K562 (cell line): Measurements from ENCODE around the gene ELOVL2. TPM values are rescaled to one million over a fixed set of nuclear protein-coding genes. Genes with fewer than 3 reads are reported as not detected.
A peak's percentile ranks its signal among the peaks of the same experiment; 100 is the strongest.

Experiments used
- ATAC-seq: fragments of 200-7000 bp; cut with Tn5 transposase; 3 replicates; pipeline ENCODE4 v1.9.1; 2020; ENCODE audit warnings: moderate library complexity
- BruUV-seq: library from RNA; stranded (reverse); fragments of 400-500 nt; replicated peaks from 2 replicates; lab custom pipeline; 2021; lab: Mats Ljungman, UMichigan
- CTCF ChIA-PET: fragments of 300-600 bp; formaldehyde crosslinking; extraction: SDS; loops from one replicate; lab custom pipeline; 2021; ENCODE audit warnings: low intra/inter-chr PET ratio; lab: Yijun Ruan, JAX
- POLR2A ChIA-PET: fragments of 300-600, 350-650 bp; sonication (Branson Sonifier 250); formaldehyde crosslinking; extraction: SDS; loops from one replicate; lab custom pipeline; 2021; ENCODE audit warnings: antibody characterized with exemption, inconsistent platforms; lab: Yijun Ruan, JAX
- DNase-seq, 4 experiments: peaks; one replicate each; pipeline versions ENCODE4 v3.0.0 to v3.0.0-alpha.2; 2011 to 2018; ENCODE audit warnings: low spot score in 3 of 4, mixed read lengths in 3 of 4; ENCODE audit errors: extremely low read depth in 1 of 4
- FAIRE-seq: peaks from 2 replicates; lab custom pipeline; 2011; peaks lifted over from hg19 to GRCh38; lab: Jason Lieb, UNC
- H2AFZ ChIP-seq: 2 replicates; pipeline ENCODE4 v1.6.0; 2011; ENCODE audit warnings: low read depth, low read length, control low read depth, inconsistent platforms
- H3K27ac ChIP-seq: fragments of 200-600 bp; 3 replicates; pipeline ENCODE4 v1.8.0; 2011; ENCODE audit warnings: low read depth, mild to moderate bottlenecking, control low read depth, inconsistent platforms, low read length, moderate library complexity, mixed read lengths; ENCODE audit errors: extremely low read depth
- H3K27me3 ChIP-seq, 2 experiments: fragments of 300-600 bp in 1 of 2; 2 replicates in 1 of 2; 3 replicates in 1 of 2; pipeline versions ENCODE4 v1.6.0 to v1.8.0; 2011; ENCODE audit warnings: inconsistent platforms in 2 of 2, low read length in 2 of 2, mild to moderate bottlenecking in 1 of 2, mixed read lengths in 1 of 2, moderate library complexity in 1 of 2; ENCODE audit not compliant: control insufficient read depth in 2 of 2, insufficient read depth in 2 of 2
- H3K36me3 ChIP-seq: fragments of 300-600 bp; 3 replicates; pipeline ENCODE4 v1.8.0; 2011; ENCODE audit warnings: mild to moderate bottlenecking, low read length, inconsistent platforms; ENCODE audit not compliant: control insufficient read depth, insufficient read depth
- H3K4me1 ChIP-seq, 2 experiments: fragments of 200-600 bp in 1 of 2; replicated peaks in 1 of 2; 2 replicates in 1 of 2; 3 replicates in 1 of 2; pipeline versions ENCODE4 v1.5.1 to v1.8.0; 2011; ENCODE audit warnings: inconsistent platforms in 2 of 2, low read length in 2 of 2, mild to moderate bottlenecking in 1 of 2, mixed read lengths in 1 of 2, moderate library complexity in 1 of 2; ENCODE audit not compliant: control insufficient read depth in 2 of 2, insufficient read depth in 2 of 2
- H3K4me2 ChIP-seq: 2 replicates; pipeline ENCODE4 v1.6.1; 2011; ENCODE audit warnings: low read length, control low read depth, inconsistent platforms, mixed read lengths; ENCODE audit not compliant: insufficient read depth
- H3K4me3 ChIP-seq: fragments of 200-600 bp; sonication (generic), shearing (Covaris generic); 2 replicates; pipeline ENCODE4 v1.5.1; 2016; ENCODE audit warnings: control low read depth, inconsistent platforms
- H3K79me2 ChIP-seq: fragments of 200-600 bp; 3 replicates; pipeline ENCODE4 v1.8.0; 2011; ENCODE audit warnings: low read length, inconsistent platforms; ENCODE audit not compliant: control insufficient read depth, insufficient read depth
- H3K9ac ChIP-seq, 2 experiments: 2 replicates each; pipeline versions ENCODE4 v1.6.0 to v1.6.1; 2011; ENCODE audit warnings: low read depth in 2 of 2, low read length in 2 of 2, control low read depth in 1 of 2, inconsistent platforms in 1 of 2, mild to moderate bottlenecking in 1 of 2, mixed read lengths in 1 of 2; ENCODE audit not compliant: insufficient read depth in 1 of 2
- H3K9me1 ChIP-seq: one replicate; pipeline ENCODE4 v1.6.0; 2011; ENCODE audit warnings: inconsistent platforms, mild to moderate bottlenecking, low read length, moderate library complexity; ENCODE audit not compliant: control insufficient read depth, insufficient read depth
- H3K9me3 ChIP-seq: replicated peaks from 2 replicates; pipeline ENCODE4 v1.5.1; 2011; ENCODE audit warnings: low read depth, low read length, inconsistent platforms; ENCODE audit not compliant: control insufficient read depth, insufficient read depth
- H4K20me1 ChIP-seq: replicated peaks from 2 replicates; pipeline ENCODE4 v1.6.1; 2011; ENCODE audit warnings: low read length, inconsistent platforms, mixed read lengths; ENCODE audit not compliant: control insufficient read depth, insufficient read depth
- BMI1 ChIP-seq: fragments of 150-350 bp; IDR thresholded peaks from 2 replicates; pipeline ENCODE4 v1.6.1; 2014; ENCODE audit warnings: low read length
- FOSL1 ChIP-seq: fragments of 200-800 bp; sonication (Bioruptor generic); conservative IDR thresholded peaks from 2 replicates; pipeline ENCODE4 v1.6.1; 2016; ENCODE audit warnings: missing genetic modification characterization, missing compliant biosample characterization
- FOXM1 ChIP-seq, 2 experiments: fragments of 450-650 bp in 1 of 2; sonication (generic) in 1 of 2; formaldehyde crosslinking in 1 of 2; IDR thresholded peaks; 2 replicates each; pipeline versions ENCODE4 v1.6.1 to v1.9.0; 2017 to 2022; ENCODE audit warnings: low read depth in 2 of 2, mild to moderate bottlenecking in 2 of 2, missing genetic modification reagents in 1 of 2, moderate library complexity in 1 of 2
- HMG20A ChIP-seq: fragments of 450-650 bp; formaldehyde crosslinking; conservative IDR thresholded peaks from 2 replicates; pipeline ENCODE4 v1.4.0; 2020; ENCODE audit warnings: mild to moderate bottlenecking, mixed read lengths
- JUN ChIP-seq, 2 experiments: sonication (generic) in 1 of 2; formaldehyde crosslinking in 1 of 2; IDR thresholded peaks; 2 replicates each; pipeline versions ENCODE4 v1.6.1 to v1.8.0; 2012 to 2022; ENCODE audit warnings: borderline replicate concordance in 2 of 2, mild to moderate bottlenecking in 2 of 2, improper control_type of control experiment in 1 of 2, low read depth in 1 of 2, low read length in 1 of 2, missing genetic modification reagents in 1 of 2
- MTA1 ChIP-seq: fragments of 450-650 bp; IDR thresholded peaks from 2 replicates; pipeline ENCODE4 v1.6.1; 2017; ENCODE audit warnings: borderline replicate concordance
- POLR3A ChIP-seq: IDR thresholded peaks from 2 replicates; pipeline ENCODE4 v1.6.1; 2011; ENCODE audit warnings: borderline replicate concordance, mild to moderate bottlenecking, moderate library complexity; ENCODE audit not compliant: insufficient read length, insufficient read depth; ENCODE audit errors: extremely low read depth
- RBM22 ChIP-seq: fragments of 200-400 bp; formaldehyde crosslinking; IDR thresholded peaks from 2 replicates; pipeline ENCODE4 v1.6.1; 2018; ENCODE audit warnings: low read length, low read depth; ENCODE audit not compliant: poor library complexity, severe bottlenecking
- WGBS: fragments of 100-300 bp; shearing (Covaris generic); methylation state at CpG from one replicate; pipeline ENCODE4 v1.1.6; 2016; ENCODE audit warnings: low coverage, mixed read lengths; ENCODE audit not compliant: insufficient coverage; ENCODE audit errors: missing lambda C conversion rate; 5-methylcytosine and 5-hydroxymethylcytosine counted together
- in situ Hi-C: fragments of 300-500 bp; cut with MboI; formaldehyde crosslinking; loops from 4 replicates; pipeline ENCODE4 v1.15.0; 2018; ENCODE audit warnings: inconsistent platforms, mixed read lengths
- intact Hi-C: fragments of 100-400 bp; cut with micrococcal nuclease; formaldehyde crosslinking; loops from 2 replicates; pipeline ENCODE4 v1.14.2; 2022
- polyA plus RNA-seq, 8 experiments: library from polyadenylated mRNA; depleted of rRNA in 4 of 8; stranded (reverse) in 5 of 8; unstranded in 3 of 8; fragments of >200 nt; fragmentation: Nextera tagmentation in 2 of 8; fragmentation: Illumina TruSeq in 1 of 8; extraction: Ambion mirVana in 2 of 8; extraction: Trizol in 1 of 8; gene quantifications; 2 replicates each; pipeline versions ENCODE4 v1.2.1 to v1.2.3, GENCODE V29; 2011 to 2014; ENCODE audit warnings: inconsistent platforms in 1 of 8, missing spikeins in 1 of 8
- total RNA-seq, 7 experiments: library from RNA; depleted of rRNA in 6 of 7; stranded (reverse); fragments of >200 nt in 6 of 7; fragmentation: Illumina TruSeq in 2 of 7; extraction: Trizol in 2 of 7; gene quantifications; 2 replicates each; pipeline versions ENCODE4 v1.2.1 to v1.2.3, GENCODE V29; 2011 to 2021; ENCODE audit warnings: low replicate concordance in 1 of 7

ELOVL2 gene
- total and polyA plus RNA-seq, 9 of the 15 experiments (the other 6 are each of a cell fraction or from before 2014, with no cell fraction given) = 0.05 to 0.96 (median 0.31) TPM

GRCh38 chr6:11011787-11012234, 32.3 kb downstream of the ELOVL2 start (continued):
- TF ChIP-seq JUN (IDR thresholded peaks at IDR 0.05; ENCODE audit: borderline replicate concordance, low read depth, low read length) = no peak
- no peak for TF ChIP-seq JUN (CRISPR knock-in tag; IDR thresholded peaks at IDR 0.05; ENCODE audit: borderline replicate concordance)
- no peak for TF ChIP-seq POLR3A
- TF ChIP-seq HMG20A (CRISPR knock-in tag) = no peak
- TF ChIP-seq BMI1 = 0 out of 2 replicates have a peak, but pooled peaks have one; percentile 37
- TF ChIP-seq RBM22 = no peak
- TF ChIP-seq FOXM1 (IDR thresholded peaks at IDR 0.05; ENCODE audit: low read depth) = no peak
- TF ChIP-seq FOXM1 (CRISPR knock-in tag; IDR thresholded peaks at IDR 0.05; ENCODE audit: low read depth) = no peak

GRCh38 chr6:11009353-11009752, 34.8 kb downstream of the ELOVL2 start:
- CTCF ChIA-PET = no interaction called here
- 6% methylated on average over 6 of the region's 6 CpGs for WGBS

More at GRCh38 chr6:11009353-11009752, 34.8 kb downstream of the ELOVL2 start:
- Histone ChIP-seq H3K4me2 (no peak overlapping the region; the same call in 1 of the 2 replicates), H3K79me2 (no peaks in the 10 kb centered on the region), H3K9ac (peak overlapping the region in 1 of 2 experiments; percentile 15; a peak in 1 of 4 replicates), H3K27me3 (peaks cover 10 to 16% of the 10 kb centered on the region in 2 experiments; a peak in 3 of 5 replicates), H3K9me1 (no peaks in the 10 kb centered on the region), H3K4me1 (peaks cover 0 to 5% of the 10 kb centered on the region in 2 experiments; a peak in 2 of 5 replicates), H3K4me3 (no peak overlapping the region), H3K9me3 (no peaks in the 10 kb centered on the region), H3K27ac (no peak overlapping the region)
- ATAC-seq (no peak), FAIRE-seq (no peak)
- in situ Hi-C loops = no loop called here
- intact Hi-C loops = no loop called here
- peak; percentile 40; the same call in 1 of the 2 replicates for TF ChIP-seq FOSL1 (tag)
- no peak for TF ChIP-seq MTA1
- TF ChIP-seq, all 486 proteins: peak for 1
- BruUV-seq = no TSS peak
- H4K20me1 ChIP-seq = no peaks in the 10 kb centered on the region
- H3K36me3 ChIP-seq = no peaks in the 10 kb centered on the region
- no peak for DNase-seq
- POLR2A ChIA-PET = interaction anchor here (0.9 to 1.6 kb wide), 2 partner anchors 9 to 13 kb away, joined by 5 to 6 read pairs; no protein-coding TSS in a partner anchor
- H2AFZ ChIP-seq = no peak overlapping the region
